T-helper 9 cell (primary cell): ENCODE data around the gene AGPAT3.

Source experiments
- DNase-seq: peaks from one replicate; pipeline ENCODE4 v3.0.0-alpha.2; 2020

AGPAT3 gene

DNA sequence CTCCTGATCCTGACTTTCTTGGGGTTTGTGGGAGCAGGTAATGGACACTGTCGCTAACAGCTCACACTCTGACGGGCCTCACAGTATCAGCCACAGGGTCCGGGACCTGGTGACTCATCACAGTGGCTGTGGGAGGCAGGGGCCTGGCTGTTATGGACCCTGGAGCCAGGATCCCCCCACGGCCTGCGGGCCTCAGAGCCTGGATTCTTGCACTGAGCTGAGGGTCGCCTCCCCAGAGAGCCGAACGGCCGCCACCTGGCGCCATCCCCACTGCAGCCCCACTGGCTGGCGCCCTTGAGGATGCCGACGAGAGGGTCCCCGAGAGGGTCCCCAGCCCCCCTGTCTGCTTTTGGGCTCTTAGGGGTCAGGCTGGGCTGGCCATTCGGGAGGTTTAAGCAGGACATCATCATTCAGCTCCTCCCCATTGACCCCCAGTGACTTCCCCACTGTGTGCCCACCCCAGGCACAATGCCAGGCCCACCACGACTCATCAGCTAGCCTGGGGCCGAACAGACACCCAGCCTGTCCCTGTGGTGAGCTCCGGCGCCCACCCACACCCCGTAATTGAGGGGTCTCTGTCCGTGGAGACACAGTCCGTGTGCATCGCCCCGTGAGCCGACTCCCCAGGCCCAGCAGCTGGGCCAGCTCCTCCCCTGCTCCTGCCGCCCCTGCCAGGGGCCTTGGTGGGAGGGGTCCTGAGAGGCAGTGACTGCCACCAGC lies 116.3 kb downstream of the AGPAT3 start:
- DNase-seq, result no peak

DNA sequence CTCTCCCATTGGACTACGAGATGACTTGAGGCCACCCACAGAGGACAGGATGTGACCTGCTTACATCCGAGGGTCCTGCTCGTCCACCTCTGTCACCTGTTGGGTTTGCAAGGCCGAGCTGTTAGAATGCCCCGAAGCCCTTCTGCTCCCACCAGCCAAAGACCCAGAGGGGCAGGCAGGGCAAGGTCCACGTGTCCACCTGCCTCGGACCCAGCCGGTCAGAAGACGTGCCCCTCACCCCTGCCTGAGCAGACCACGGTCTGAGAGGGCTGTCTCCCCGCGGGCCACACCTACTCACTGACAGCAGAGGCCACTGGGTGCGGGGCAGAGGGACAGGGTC lies 116.8 kb downstream of the AGPAT3 start:
- DNase-seq, result no peak

DNA sequence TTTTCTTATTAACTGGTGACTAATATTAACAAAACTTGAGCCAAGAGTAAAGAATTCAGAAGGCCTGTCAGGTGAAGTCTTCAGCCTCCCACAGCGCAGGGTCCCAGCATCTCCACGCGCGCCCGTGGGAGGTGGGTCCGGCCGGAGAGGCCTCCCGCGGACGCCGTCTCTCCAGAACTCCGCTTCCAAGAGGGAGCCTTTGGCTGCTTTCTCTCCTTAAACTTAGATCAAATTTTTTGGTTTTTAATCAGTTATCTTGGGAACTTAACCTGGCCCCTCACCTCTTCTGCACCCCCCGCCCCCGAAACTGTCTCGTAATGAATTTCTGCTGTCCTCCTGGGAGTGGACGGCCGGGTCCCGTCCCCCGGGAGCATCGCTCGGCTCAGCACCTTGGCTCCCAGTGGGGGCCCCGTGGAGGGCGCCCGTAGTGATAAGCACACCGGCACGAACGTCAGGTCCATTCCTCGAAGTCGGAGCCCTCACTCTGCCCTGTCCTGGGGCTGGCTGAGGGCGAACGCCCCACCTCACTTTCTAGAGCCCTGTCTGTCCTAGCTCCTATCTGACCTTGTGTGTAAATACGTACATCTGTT lies 117.6 kb downstream of the AGPAT3 start:
- no peak for DNase-seq

DNA sequence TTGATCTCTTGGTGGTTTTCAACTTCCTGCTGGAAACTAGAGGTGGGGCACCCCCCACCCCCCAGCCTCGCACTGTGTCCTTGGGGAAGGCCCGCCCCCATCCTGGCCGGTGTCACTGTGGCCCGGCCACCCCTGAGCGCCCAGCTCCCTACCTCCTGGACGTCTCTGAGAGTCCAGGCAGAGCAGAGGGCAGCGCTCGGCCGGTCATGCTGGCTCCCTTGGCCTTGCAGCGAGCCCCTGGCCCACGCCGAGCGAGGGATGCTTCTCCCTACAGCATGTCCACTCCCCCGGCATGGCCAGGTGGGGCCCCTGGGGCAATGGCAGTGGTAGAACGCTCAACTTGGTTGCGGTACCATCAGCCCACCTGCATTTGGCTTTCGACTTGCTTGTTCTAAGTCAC lies 118.4 kb downstream of the AGPAT3 start:
- DNase-seq, result no peak

GRCh38 chr21:43983860-43984420 lies 118.9 kb downstream of the AGPAT3 start:
- DNase-seq, result no peak

- DNase-seq, result no peak
Observed at GRCh38 chr21:43984905-43985689, 120.1 kb downstream of the AGPAT3 start.

GRCh38 chr21:43985690-43986251 lies 120.7 kb downstream of the AGPAT3 start:
- DNase-seq, result no peak

DNA sequence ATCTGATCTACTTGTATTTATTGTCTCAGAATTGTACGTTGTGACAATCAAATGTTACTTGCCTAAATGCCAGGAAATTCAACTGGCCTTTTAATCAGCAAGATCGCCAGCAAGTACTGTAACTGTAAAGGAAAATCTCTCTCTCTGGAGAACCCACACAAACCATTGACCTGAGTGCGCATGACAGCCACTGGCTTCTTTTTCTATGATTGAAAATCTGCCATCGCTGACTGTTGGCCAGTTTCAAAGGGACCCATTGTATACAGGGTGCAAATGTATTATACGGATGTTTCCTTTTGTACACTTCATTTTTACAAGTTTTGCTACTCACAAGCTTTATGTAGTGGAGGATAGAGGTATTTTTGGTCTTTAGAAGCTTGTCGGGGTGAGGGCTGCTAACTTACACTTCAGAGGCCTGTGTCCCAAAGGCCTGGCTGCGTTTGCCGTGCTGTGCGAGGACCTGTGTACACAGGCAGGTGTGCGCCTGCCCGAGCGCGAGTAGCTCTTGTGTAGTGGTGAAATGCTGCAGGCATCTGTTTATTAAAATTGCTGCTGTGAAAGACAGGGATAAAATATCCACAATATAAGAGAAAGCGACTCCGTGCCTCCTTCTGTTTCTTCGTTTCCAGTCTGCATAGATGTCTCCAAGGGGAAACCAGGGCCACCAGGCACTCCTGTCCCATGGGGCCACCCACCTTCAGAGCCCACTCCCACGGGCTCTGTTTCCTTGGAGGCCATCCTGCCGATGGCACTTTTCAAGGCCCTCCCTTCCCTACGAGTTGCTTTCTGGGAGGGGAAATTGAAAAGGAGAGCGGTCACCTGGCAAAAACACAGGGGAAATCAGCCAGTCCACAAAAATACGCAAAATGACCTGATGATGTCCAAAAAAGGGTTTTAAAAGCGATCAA lies 121.8 kb downstream of the AGPAT3 start:
- DNase-seq, result no peak

- no peak for DNase-seq
Observed at GRCh38 chr21:43987509-43987908, 122.5 kb downstream of the AGPAT3 start.

DNA sequence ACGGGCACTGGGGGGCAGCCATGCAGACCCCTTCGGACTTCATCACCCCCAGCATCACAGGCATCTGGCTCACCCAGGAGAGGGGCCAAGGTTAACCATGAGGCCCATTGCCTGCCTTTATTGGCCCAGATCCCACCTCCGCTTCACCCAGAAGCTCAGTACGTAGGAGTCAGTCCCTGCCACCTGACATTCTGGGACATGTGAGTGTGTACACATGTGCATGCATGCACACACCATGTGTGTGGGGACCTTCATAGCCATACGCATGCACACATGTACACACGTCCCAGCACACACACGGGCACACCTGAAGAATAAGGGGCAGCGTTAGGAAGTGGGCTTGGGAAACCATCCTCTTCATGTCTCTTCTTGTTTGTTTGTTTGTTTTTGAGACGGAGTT lies 123.0 kb downstream of the AGPAT3 start:
- no peak for DNase-seq

GRCh38 chr21:43988506-43989230 lies 123.6 kb downstream of the AGPAT3 start:
- no peak for DNase-seq

- DNase-seq, result no peak
Observed at GRCh38 chr21:43989401-43989800, 124.4 kb downstream of the AGPAT3 start.

DNA sequence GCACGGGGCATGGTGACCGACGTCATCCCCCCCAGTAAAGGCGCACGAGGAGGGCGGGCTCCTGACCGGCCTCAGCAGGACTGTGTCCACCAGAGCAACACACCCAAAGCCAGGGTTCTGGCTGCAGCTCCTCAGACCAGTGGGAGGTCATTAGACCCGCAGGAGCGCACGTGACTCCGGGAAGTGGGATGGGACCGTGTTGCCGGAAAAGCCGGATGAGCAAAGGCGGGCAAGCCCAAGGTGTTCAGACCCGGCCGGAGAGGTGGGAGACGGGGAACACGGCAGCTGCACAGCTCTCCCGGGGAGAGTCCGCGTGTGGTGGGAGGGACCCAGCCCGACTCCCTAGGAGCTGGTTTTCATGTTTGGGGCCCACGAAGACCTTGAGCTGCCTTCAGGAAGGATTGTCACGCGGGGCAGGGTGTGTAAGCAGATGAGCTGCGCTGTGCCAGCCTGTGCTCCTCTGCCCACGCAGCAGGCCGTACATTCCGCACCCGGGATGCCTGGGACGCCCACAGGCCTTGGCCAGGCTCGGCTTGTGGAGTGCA lies 126.5 kb downstream of the AGPAT3 start:
- no peak for DNase-seq

GRCh38 chr21:43992121-43992520 lies 127.1 kb downstream of the AGPAT3 start:
- no peak for DNase-seq

- no peak for DNase-seq
Observed at GRCh38 chr21:43993420-43993934, 128.5 kb downstream of the AGPAT3 start.

GRCh38 chr21:43994085-43994484 lies 129.1 kb downstream of the AGPAT3 start:
- no peak for DNase-seq

GRCh38 chr21:43994646-43995045 lies 129.6 kb downstream of the AGPAT3 start:
- no peak for DNase-seq

GRCh38 chr21:43995521-43996105 lies 130.6 kb downstream of the AGPAT3 start:
- no peak for DNase-seq

- DNase-seq, result no peak
Observed at GRCh38 chr21:43997766-43998742, 133.0 kb downstream of the AGPAT3 start.
